GM12875 (cell line): Measurements from ENCODE around the gene RFPL2.
A peak's percentile ranks its signal among the peaks of the same experiment; 100 is the strongest.
"Not testable (repeated sequence)": the region's sequence is repeated elsewhere in the genome, so short reads cannot be mapped to it uniquely, and the experiment has no call there.

Experiments used
- H3K4me3 ChIP-seq: one replicate; pipeline ENCODE4 v1.5.1; 2011; ENCODE audit warnings: low read depth, low read length, control low read depth
- CTCF ChIP-seq: IDR thresholded peaks from 2 replicates; pipeline ENCODE4 v1.5.1; 2011; ENCODE audit warnings: low read depth, mild to moderate bottlenecking, control low read depth, inconsistent platforms, low read length, moderate library complexity, borderline replicate concordance; ENCODE audit not compliant: insufficient read depth

The RFPL2 gene

GRCh38 chr22:32158712-32159533 lies 46.0 kb downstream of the RFPL2 start, which contains the start of gene C22orf42:
Gene C22orf42, minus strand, starts transcription at chr22:32159303. Its CDS starts 88 bp downstream, at chr22:32159215.
- no peak within 1 kb of the TSS for H3K4me3 ChIP-seq
- no peak for TF ChIP-seq CTCF

GRCh38 chr22:32157632-32158031 lies 47.2 kb downstream of the RFPL2 start:
- not testable (repeated sequence) for H3K4me3 ChIP-seq

- H3K4me3 ChIP-seq = not testable (repeated sequence)
Observed at GRCh38 chr22:32154727-32155126, 50.1 kb downstream of the RFPL2 start.

GRCh38 chr22:32151641-32152040 lies 53.2 kb downstream of the RFPL2 start:
- H3K4me3 ChIP-seq = not testable (repeated sequence)

- H3K4me3 ChIP-seq = not testable (repeated sequence)
Observed at GRCh38 chr22:32150647-32151046, 54.2 kb downstream of the RFPL2 start.

GRCh38 chr22:32148372-32148771 lies 56.5 kb downstream of the RFPL2 start:
- H3K4me3 ChIP-seq = not testable (repeated sequence)

GRCh38 chr22:32147128-32147527 lies 57.7 kb downstream of the RFPL2 start:
- H3K4me3 ChIP-seq = not testable (repeated sequence)

GRCh38 chr22:32144496-32145274 lies 60.2 kb downstream of the RFPL2 start:
- H3K4me3 ChIP-seq = no peak overlapping the region
- TF ChIP-seq CTCF = no peak

GRCh38 chr22:32142600-32142999 lies 62.3 kb downstream of the RFPL2 start:
- TF ChIP-seq CTCF = no peak
- no peak overlapping the region for H3K4me3 ChIP-seq

- H3K4me3 ChIP-seq = not testable (repeated sequence)
- TF ChIP-seq CTCF = peak; percentile 40; the same call in 1 of the 2 replicates
Observed at GRCh38 chr22:32140688-32141087, 64.2 kb downstream of the RFPL2 start.
